Right renal pelvis (tissue), 4 donors: Measurements from ENCODE around the gene AKAP13. TPM values are rescaled to one million over a fixed set of nuclear protein-coding genes. Genes with fewer than 3 reads are reported as not detected.

Experiments
- DNase-seq, 4 donors: peaks; one replicate each; pipeline ENCODE4 v3.0.0-alpha.2; 2013; ENCODE audit warnings: low read depth in 4 of 4, low spot score in 3 of 4, missing footprints in 1 of 4
- polyA plus RNA-seq, 4 donors: library from polyadenylated mRNA; unstranded; fragments of 120-200 nt; gene quantifications; one replicate each; pipeline ENCODE4 v1.2.1, GENCODE V29; 2013; ENCODE audit not compliant: insufficient read length in 4 of 4

The AKAP13 gene
- polyA plus RNA-seq, 4 donors: 78.8 to 89.4 (median 83.8) TPM

DNA sequence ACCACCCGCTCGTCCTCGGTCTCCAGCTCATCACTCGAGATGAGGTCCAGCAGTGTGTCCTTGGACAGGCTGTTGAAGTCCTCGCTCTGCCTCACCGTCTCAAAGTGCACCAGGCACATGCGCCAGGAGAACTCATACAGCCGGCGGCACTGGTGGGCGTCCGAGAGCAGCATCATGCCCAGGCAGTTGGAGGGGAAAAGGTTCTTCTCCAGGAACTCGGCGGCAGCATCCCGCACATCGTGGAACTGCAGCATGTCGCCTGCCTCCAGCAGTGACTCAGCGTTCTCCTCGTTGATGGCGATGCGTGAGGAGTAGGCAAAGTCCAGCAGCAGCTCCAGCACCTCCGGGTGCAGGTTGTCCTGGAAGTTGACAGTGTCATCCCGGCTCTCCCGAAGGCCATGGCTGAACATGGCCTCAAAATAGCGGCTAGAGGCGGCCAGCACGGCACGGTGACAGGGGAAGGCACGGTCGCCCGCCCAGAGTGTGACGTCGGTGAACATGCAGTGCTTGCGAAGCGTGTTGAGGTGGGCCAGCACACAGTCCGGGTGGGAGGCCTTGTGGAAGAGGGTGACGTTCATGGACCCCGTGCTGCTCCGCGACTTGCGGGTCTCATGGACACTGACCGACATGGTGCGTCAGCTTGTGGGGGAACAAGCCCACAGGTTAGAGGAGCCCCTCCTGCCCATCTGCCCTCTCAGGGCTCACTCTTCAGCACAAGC lies 388.9 kb downstream of the AKAP13 start:
- DNase-seq: no peak

DNA sequence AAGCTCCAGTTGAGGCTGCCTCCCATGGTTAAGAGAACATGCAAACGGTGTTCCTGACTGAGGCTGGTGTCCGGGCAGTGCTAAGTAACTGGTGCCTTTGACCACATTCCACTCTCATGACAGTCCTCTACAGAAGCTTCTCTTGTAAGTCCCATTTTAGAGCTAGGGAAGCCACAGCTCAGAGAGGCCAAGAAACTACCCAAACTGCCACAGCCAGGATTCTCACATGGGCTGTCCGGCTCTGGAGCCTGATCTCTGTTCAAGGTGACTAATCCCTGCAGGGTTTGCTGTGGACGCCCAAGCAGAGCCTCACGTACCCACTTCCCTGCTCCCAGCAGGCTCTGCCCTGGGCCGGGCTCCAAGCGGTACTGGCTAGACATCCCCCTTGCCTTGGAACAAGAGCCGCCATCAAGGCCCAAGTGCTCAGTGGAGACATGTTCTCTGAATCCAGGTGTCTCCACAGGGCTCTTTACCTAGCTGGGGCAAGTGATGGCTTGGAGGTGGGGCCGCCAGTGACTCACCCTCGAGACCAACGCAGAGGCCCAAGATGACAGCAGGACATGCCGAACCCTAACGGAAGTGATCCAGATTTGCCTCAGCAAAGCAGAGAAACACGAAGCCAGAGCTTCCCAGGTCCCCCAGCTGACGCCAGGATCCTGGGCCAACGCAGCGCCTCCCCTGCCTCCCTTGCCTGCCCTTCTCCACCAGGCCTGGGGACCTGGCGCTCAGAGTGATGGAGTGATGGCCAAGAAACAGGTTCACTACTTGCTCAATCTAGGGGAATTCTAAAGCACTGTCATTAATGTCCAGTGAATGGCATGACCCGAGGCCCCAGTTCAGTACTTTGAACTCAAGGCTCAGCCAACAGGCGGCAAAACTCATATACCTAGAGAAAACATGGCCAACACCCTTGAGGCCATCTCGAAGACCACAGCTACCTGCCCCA lies 390.0 kb downstream of the AKAP13 start:
- DNase-seq: no peak

DNA sequence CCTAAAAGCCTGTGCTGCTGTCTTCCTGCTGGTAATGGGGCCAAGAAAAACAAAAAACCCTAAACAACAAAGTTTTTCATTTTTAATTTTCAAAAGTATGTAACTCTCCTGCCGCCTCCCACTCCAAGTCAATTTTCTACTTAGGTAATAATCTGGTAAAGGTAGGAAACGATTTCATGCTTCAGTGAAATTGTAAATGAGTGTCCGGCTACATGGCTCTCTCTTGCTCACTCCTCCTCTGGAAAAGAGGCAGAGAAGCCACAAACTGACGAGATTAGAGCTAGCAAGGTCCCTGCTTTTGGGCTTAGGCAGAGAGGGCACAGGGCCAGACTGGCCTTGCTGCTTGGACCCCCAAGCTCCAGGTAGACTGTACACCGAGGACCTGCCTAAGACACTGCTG lies 390.9 kb downstream of the AKAP13 start:
- no peak for DNase-seq

DNA sequence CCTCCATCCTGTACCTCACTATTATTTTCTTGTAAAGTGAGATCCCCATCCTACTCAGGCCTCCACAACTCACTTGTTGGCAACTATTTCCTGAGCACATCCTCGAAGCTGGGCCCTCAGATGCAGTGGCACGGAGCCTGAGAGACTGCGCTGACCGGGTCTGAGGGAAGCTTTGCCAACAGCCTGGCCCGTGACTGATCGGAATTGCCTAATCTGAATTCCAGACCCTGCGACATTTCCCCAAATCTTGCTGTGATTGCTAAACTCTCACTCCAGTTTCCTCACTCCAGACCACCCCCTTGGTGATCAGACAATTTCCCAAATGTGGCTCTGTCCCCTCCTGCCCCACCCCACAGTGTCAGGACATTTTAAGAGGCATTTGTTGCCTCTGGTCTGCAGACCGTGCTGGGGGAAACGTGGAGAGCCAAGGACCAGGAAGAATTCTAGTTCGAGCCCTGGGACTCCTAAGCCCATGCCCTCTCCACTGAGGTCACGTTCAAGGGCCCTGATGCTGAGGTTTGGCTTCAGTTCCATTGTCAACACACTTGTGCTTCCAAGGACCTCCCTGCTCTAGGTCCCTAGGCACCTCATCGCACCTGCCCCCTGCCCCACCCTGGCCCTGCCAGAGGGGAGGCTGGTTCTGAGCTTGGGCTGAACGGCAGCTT lies 391.5 kb downstream of the AKAP13 start:
- no peak for DNase-seq

DNA sequence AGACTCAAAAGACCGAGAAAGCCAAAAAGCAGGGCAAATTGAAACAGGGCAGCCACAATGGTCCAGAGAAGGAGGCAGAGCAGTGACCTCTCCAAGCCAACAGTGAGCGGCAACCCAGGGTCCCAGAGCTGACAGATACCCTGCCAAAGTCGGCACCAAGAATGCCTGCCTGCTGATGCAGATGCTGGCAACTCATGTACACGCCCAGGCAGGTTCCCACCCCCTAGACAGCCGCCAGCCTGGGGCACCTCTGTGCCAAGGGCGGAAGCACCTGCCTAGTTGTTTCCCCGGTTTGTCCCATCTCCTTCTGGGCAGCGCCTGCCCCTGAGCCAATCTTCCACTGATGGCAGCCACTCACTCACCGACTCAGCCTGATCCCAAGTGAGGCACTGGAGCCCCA lies 392.3 kb downstream of the AKAP13 start:
- no peak for DNase-seq

DNA sequence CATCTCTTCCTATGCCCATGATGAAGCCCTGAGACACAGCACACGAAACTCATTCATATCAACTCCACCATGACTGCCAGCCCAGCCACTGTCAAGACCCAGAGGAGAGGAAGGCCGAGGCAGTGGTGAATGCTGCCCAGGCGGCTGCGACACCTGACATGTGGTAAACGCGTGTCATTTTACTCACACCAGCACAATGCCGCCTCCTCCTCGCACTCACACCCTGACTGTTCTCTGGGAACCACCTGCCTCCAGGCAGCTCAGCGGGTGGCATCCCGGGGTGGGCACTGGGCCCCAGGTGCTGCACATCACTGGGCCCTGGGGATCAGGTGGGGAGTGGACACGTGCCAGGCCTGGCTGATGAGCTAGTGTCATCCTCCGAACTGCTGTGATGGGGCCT lies 392.8 kb downstream of the AKAP13 start:
- no peak for DNase-seq

DNA sequence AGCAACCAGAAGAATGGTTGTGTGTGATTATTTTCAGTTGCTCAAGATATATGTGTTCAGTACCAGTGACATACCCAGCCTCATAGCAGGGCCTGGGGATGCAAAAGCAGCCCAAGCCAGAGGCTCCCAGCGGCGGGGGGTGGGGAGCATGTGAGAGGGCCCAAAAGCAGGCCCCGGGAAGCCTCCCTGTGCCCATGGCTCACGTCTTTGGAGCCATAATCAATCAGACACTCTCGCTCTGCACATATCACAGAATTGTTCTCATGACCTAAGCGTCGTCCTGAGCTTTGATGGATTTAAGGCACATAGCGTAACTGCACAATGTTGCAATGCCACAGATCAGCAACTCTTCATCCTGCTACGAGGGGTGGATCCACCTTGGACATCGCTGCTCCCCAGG lies 393.6 kb downstream of the AKAP13 start:
- DNase-seq: no peak

DNA sequence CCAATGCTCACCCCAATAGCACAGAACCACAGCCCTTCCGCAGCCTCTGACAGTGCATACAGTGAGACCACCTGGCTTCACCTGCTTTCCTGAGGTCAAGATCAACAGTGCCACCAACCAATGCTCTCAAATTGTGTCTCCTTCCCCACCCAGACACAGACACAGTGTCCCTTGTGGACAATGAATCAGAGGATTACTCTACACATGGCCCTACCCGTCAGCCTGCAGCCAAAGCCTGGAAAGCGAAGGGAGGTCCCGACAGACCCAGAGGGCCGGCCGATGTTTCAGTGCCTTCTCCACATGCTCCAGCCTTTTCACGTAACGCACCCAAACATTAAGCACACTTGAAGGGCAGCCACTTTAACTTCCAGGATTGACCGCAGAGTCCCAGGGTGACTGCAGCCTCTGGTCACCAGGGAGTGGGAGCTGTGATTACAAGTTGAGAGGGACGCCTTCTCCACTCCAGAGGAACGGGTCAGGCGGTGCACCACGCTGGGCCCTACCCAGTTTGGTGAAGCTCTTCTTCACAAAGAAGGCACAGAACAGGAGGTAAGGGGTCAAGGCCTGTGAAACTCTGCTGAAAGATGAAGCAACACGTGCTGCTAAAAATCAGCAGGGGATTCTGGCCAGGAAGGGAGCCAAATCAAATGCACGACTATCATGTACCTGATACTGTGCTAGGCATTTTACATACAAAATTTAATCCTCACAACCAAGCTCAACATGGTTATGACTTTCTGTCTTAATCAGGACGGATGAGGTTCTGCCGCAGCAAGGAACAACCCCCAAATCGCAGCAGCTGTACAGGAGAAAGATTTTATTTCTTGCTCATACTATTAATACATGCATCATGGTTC lies 397.1 kb downstream of the AKAP13 start:
- no peak for DNase-seq

DNA sequence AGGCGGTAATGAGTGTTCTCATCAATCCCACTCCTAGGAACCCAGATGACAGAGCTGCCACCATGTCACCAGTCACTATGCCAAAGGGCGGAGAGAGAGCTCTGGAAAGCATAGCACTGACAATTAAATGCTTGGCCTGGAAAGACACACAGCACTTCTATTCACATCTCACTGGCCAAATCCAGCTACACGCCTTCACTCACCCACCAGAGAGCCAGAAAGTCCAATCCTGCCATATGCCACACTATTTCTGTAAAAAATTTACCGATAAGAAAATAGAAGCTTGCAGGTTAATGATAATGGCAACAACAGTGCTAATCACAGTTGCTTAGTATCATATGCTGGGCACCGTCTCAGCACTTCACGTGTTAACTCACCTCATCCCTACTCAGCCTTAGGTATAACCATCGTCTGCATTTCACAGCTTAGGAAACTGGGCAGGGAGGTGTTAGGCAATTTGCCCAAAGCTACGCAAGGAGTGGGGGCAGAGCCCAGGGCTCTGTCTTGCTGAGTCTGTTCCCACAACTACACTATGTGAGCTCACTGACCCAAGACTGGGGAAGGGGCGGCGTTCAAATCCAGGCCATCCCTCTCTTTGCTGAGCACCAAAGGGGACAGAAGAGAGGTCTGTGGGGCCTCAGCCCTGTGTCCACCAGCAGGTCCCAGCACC lies 397.8 kb downstream of the AKAP13 start:
- DNase-seq: no peak

DNA sequence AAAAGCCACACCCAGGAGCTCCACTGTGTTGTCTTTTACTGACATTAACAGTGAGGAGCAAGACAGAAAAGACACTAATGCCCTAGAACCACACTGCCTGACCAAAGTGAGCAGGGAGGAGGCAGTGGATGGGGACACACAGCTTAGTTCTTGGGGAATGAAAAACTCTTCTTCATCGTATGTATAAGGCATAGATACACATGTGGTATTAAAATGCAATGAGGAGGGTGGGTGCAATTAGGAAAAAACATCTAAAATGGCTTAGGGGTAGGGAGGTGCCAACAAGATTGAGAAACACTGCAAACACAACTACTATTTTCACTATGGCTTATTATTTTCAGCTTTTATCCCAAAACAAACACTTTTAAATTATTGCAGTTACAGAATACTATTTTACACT lies 398.8 kb downstream of the AKAP13 start:
- no peak for DNase-seq

DNA sequence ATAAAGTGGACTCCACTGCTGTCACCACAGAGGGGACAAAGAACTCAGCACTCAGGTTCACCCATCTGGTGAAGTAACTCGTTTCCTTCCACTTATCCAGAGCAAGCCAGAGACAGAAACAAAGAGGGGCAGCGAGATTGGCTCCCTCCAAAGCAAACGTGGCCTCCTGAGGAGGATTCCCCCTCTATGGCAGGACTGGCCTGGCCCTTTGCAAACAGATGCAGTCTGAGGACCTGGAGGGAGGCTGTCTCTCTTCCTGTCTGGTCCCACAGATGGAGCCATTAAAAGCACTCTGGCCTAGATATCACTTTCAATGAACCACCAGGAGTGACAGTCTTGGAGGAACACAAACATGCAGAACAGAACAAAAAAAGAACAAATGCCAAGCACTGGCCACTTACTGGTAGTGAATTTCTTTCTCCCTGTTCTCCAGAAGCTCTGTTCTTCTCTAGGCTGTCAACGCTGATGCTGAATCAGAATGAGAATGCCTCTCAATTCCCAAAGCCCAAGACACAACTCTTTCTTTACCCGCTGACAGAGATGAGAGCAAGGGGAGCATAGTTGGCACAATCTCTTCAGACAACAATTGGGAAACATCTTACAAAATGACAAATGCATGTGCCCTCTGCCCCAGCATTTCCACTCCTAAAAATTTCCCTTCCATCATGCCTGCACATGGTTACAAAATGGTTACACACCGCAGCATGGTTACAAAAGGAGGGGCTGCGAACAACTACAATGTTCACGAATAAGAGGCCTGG lies 400.0 kb downstream of the AKAP13 start:
- no peak for DNase-seq

DNA sequence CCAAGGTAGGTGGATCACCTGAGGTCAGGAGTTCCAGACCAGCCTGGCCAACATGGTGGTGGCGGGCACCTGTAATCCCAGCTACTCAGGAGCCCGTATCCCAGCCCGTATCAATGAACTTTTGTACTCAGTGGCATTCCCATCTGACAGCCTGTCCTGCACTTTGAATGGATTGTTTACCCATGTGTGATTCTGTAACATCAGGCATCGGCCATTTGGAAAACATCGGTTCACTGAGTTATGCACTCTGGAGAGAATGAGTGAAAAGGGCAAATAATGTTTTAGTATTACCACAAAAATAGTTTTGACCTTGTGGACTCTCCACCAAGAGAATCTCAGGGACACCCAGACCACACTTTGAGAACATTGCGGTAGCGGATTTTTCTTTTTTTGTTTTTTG lies 400.7 kb downstream of the AKAP13 start:
- DNase-seq: no peak

DNA sequence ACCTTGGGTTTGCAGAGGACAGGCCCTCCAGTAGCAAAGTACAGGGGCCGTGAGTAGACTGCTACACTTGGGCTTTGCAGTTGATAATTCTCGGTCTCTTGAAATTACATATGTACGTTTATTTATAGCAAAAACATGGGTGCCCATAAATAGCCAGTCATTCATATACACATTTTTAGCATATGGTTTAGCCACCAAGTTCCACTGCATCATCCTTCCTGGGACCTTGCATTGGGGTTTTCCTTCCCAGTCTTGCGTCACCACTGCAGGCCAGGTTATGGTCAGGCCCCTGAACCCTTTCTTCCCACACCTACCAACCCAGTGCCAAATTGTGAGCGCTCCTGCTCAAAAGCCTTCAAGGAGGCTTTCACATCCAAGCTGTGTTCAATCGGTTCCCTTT lies 401.7 kb downstream of the AKAP13 start:
- no peak for DNase-seq

DNA sequence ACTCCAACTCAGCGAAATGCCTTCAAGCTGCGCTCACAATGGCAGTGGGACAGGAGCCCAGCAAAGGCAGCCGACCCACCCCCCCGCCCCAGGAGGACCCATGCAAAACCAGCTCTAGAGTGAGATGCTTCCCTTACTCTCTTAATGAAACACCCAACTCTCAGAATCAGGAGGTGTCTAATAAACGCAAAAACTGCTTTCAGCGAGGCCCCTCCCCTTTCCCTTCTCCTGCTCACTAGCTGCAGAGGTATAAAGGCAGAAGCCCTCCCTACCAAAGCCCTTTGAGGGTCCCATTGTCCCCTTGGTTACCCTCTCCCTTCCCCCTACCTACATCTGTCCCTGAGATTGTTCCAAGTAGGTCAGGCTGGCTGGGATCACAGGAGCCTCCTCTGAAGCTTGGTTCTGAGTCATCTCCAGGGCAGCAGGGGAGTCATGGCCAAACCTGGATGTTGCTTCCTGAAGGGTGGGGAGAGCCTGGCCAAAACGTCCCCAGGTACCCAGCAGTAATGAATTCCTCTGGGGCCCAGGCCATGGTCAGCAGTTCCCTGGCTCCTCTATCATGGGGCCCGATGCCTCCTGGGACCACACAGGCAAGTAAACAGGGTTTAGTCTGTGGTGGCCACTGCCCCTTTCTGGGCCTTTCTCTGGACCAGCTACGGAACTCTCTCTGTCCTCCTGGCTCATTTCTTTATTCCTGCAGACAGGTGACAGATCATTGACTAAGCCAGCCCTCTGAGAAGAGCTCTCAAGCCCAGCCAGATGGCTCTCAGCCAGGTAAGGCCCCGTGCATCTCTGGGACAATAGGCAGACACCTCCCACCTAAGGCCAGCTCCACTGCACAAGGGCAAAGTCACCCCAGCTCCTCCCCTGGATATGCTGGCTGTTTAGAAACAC lies 405.7 kb downstream of the AKAP13 start:
- DNase-seq: no peak

DNA sequence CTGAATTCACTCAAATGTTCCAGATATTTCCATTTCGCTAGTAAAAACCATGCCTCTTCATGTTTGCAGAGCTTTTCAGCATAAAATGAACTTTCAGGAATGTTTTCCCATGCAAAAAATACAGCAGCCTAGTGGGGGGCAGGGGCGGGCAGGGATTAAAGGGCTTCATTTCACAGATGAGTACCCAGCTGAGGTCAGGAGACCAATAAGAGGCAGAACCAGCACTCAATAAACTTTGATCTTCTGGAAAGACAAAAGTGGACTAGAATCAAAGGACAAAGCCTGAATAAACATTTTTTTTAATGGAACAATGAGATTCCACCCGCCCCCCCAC lies 406.3 kb downstream of the AKAP13 start:
- DNase-seq: no peak

DNA sequence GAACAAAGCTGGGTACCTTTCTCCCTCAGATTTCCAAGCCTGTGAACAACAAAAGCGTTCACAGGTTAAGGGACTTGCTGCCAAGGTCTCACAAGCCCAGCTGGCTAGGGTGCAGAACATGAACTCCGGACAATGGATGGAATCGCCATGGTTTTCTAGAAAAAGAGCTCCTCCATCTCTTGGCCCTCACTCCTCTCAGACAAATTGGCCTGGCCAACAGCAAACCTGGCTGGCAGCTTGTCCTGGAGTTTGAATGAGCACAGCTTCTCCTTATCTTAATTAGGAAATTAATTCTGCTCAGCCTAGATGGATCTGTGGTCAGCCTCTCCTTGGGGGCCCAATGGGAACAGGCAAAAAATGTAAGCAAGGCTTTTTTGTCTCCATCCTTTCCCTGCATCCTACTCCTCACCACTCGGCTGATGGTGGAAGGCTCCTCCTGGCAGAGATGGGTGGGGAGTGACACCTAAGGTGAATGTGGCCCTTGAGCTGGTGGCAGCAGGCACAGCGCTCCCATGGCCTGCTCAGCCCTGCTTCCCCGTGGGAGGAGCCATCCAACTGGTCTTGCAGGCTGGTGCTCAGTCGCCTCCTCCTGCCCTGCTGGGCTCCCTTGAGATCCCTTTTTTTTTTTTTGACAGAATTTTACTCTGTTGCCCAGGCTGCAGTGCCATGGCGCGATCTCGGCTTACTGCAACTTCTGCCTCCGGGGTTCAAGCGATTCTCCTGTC lies 408.5 kb downstream of the AKAP13 start:
- DNase-seq: no peak

DNA sequence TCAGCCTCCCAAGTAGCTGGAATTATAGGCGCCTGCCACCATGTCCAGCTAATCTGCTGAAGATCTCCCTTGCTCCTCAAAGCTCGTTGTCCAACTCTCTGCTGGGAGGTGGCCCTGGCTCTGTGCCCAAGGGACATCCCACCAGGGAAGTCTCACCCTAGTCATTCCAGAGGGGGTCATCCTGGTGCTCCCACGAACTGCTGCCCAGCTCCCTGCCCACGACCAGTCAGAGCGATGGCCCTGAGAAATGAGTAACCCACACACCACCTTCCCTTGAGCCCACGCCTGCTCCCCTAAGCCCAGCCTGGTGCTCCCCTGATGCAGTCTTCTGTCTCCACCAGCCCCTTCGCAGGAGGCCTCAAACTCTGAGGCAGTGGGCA lies 409.1 kb downstream of the AKAP13 start:
- DNase-seq: no peak
